Measurements from ENCODE around the gene FOXR1. TPM values are rescaled to one million over a fixed set of nuclear protein-coding genes. Genes with fewer than 3 reads are reported as not detected.

FOXR1 gene
- total RNA-seq (2014; rRNA removed; shearing (Covaris generic)) = not detected in 2 replicates
- polyA plus RNA-seq (2015; cell fraction: cytosol; rRNA removed) = not detected in 2 replicates
- polyA plus RNA-seq (2015; cell fraction: nucleus; rRNA removed) = not detected in 2 replicates

DNA sequence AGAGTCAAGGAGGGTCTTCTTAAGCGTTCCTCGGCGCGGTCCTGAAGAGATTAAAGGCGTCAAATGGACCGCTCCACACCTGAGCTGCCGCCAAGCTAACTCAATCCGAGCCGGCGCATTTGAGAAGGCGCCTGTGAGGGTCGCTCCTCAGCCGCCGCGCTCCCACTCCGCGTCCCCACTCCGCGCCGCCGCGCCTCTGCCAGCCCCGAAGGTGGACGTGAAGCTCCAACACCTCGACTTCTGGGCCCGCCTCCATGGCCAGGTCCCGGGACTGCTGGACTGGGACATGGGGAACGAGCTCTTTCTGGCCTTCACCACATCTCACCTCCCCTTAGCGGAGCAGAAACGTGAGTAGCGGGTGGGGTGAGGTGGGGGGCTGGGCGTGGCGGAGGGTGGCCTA lies at the start of gene FOXR1:
Gene FOXR1 (plus strand): TSS at position 116 of the 400 bp plus-strand sequence. CDS start 171 bp downstream, at position 287.
- no peak for DNase-seq (ENCODE audit: low read depth)

DNA sequence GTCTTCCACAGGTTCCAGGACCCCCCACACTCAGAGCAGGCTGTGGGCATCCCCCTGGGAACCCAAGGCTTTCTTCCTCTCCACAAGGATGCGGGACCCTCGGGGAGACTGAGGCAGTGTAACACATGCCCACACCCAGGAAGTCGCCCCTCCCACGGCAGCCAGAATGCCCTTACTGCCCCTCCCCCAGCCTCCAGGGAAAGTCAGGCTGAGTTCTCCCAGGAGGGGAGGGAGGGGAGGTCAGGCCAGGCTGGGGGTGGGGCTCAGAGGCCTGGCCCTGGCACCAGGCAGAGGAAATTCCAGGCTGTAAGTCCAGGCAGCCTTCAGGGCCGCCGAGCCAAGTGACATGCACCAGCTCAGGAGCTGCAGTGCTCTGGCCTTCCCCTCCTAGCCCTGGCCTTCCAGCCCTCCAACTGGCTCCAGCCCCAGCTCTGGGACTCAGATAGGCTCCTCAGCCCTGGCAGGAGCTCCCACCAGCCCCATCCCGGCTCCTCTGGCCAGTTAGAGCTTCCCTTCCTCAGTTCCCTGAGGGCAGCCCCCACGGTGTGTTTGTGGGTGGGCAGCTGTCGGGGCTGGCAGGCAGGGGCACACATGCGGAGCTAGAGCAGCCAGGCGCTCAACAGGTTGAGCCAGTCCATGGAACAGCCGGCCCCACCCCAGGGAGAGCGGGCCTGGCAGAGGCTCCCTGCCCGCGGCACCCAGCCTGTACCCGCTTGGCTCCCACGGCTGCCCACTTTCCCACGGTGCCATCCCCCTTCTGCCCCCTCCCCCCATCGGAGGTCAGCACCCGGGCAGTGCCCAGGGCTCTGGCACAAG lies 49.4 kb upstream of the FOXR1 start:
- peak; percentile 70 for DNase-seq (ENCODE audit: low read depth)

DNA sequence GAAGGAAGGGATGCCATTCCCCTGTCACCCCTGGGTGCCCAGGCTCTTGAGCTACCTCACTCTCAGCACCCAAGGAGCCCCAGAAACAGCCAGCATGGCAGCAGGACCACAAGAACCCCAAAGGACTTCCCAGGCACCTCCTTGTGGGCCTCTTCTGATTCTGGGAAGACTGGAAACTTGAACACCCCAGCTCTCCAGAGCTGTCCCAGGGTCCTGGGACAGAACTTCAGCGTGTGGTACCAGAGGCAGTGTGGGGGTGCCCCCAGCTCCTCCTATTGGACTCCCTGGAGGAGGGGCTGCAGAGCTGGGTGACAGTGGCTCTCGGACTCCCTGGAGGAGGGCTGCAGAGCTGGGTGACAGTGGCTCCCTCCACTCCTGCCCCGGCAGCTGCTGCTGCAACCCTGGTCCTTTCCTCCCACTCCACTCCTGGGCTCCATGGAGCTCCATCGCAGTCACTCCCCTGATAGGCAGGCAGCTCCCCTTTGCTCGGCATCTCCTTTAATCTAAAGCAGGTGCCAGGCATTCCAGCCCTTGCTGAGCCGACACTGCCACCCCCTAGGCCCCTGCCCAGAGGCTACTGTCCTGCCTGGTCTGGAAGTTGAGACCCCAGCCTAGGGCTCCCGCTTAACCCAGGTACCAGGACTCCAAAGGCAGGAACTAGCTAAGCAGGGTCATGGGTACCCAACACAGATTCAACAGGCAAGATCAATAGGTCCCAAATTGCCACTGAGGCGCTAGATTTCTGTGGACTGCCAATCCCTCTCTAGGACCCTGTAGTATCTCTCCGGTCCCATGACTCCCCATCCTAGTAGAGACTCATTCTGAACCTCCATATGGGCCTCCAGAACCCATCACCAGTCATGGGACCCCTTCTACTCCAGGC lies 48.6 kb upstream of the FOXR1 start:
- DNase-seq (ENCODE audit: low read depth) = no peak

GRCh38 chr11:118923721-118924587 lies 47.6 kb upstream of the FOXR1 start:
- no peak for DNase-seq (ENCODE audit: low read depth)

- peak; percentile 58 for DNase-seq (ENCODE audit: low read depth)
Observed at GRCh38 chr11:118924591-118925585, 46.7 kb upstream of the FOXR1 start.

DNA sequence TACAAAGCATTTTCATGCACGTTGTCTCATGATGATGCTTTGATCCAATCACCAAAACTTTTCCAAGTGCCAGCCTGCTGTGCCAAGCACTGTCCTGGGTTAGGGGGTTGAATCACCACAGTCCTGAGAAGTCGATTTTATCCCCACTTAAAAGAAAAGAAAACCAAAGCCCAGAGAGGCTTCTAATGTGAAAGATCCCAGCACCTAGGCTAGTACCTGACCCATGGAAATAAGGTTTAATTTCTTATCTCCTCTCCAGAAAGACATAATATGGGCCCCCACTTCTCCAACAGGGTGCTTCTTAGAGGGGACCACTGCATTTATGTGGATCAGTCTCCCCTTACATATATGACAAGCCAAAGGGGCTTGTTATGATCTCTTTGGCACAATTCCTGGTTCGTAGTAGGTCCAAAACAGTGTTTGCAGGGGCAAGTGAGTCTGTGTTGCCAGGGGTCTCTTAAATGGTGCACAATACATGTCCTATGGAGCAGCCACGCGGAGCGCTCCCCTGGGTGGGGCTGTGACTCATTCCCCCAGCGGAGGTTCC lies 43.9 kb upstream of the FOXR1 start:
- DNase-seq (ENCODE audit: low read depth) = no peak

GRCh38 chr11:118928101-118928869 lies 43.3 kb upstream of the FOXR1 start:
- DNase-seq (ENCODE audit: low read depth) = peak; percentile 91

DNA sequence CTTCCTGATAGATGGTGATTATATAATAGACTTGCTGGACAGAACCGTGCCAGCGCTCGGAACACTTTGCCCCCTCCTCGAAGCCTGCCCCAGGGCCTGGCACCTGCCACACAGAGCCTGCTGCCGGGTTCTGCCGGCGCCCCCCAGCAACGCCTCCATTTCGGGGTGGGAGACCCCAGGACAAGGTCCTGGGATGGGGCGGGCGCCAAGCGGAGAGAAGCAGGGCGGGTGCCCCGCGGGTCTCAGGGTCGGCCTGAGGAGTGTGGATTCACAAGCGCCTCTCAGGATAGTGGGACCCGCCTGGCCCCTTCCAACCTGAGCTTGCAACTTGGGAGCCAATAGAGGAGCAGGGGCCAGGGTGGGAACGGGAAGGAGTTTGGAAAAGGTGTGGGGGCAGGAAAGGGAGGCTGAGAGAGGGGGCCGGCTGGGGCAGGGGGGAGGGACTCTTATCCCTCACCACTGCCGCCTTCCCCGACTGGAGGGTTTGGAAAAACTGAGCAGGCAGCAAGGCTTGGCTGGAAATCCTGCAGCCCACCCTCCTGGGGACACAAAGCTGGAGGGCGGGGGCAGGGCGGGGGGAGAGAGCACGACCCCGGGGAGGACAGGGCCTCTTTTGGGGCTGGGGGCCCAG lies 42.6 kb upstream of the FOXR1 start:
- peak; percentile 62 for DNase-seq (ENCODE audit: low read depth)

GRCh38 chr11:118929501-118930093 lies 42.0 kb upstream of the FOXR1 start:
- peak; percentile 82 for DNase-seq (ENCODE audit: low read depth)

- DNase-seq (ENCODE audit: low read depth) = peak; percentile 68
Observed at GRCh38 chr11:118930094-118930712, 41.4 kb upstream of the FOXR1 start.

GRCh38 chr11:118931571-118931970 lies 40.0 kb upstream of the FOXR1 start:
- DNase-seq (ENCODE audit: low read depth) = no peak

DNA sequence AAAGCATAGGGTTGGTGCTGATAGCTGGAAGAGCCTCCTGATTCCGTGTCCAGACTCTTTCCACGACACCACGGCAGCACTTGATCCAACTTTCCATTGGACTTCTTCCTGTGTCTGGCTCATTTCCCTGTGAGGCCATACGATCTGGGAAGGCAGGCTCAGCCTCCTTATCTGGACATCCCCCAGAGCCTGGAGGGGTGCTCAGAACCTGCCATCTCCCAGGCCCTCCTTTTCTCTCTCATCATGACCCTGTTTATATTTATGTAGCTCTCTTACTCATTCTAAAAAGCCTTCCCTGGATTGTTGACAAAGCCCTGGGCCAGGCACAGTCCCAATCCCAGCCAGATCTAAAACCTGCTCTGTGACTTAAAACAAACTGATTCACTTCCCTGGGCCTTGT lies 38.1 kb upstream of the FOXR1 start:
- DNase-seq (ENCODE audit: low read depth) = no peak

DNA sequence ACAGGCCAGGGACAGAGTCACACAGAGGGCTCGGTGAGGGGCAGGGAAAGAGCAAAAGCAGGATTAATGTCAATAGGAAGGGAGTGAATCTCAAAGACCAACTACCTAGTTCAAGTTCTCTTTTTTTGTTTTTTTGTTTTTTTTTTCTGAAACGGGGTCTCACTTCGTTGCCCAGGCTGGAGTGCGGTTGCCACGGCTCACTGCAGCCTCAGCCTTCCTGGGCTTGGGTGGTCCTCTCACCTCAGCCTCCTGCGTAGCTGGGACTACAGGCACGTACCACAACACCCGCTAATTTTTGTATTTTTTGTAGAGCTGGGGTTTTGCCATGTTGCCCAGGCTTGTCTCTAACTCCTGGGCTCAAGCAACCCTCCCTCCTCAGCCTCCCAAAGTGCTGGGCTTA lies 36.2 kb upstream of the FOXR1 start:
- DNase-seq (ENCODE audit: low read depth) = no peak

GRCh38 chr11:118938491-118939403 lies 32.8 kb upstream of the FOXR1 start:
- peak; percentile 97 for DNase-seq (ENCODE audit: low read depth)

- no peak for DNase-seq (ENCODE audit: low read depth)
Observed at GRCh38 chr11:118939404-118939915, 32.1 kb upstream of the FOXR1 start.

Measured in HT1080 (cell line).